ENCODE measurements around the gene SDHB. TPM values are rescaled to one million over a fixed set of nuclear protein-coding genes. Genes with fewer than 3 reads are reported as not detected.
A peak's percentile ranks its signal among the peaks of the same experiment; 100 is the strongest.

Gene SDHB
- total and polyA plus RNA-seq, 2 of the 8 experiments (the other 6 are each of a cell fraction or from before 2014, with no cell fraction given), result 84.0 to 98.7 TPM

GRCh38 chr1:16988210-16988609 is 65.6 kb downstream of the SDHB start:
- Histone ChIP-seq H3K4me2 (ENCODE audit: insufficient read depth in 1 of 2, low read depth in 2 of 2, low read length in 2 of 2) (no peak overlapping the region), H3K4me3 (ENCODE audit: extremely low read depth in 1 of 4, insufficient read depth in 2 of 4, low read depth in 3 of 4, low read length in 4 of 4) (no peak overlapping the region), H2BK20ac (ENCODE audit: low read length) (no peak overlapping the region), H3K4me1 (replicated peaks in 1 of 4; ENCODE audit: control insufficient read depth in 3 of 4, insufficient read depth in 4 of 4, low read length in 3 of 4) (peaks cover 0 to 3% (median 1%) of the 10 kb centered on the region in 4 experiments; a peak in 2 of 7 replicates), H3K23me2 (ENCODE audit: low read depth, low read length) (no peaks in the 10 kb centered on the region), H3K27me3 (replicated peaks in 1 of 4; ENCODE audit: control insufficient read depth in 3 of 4, extremely low read depth in 1 of 4, insufficient read depth in 3 of 4, low read length in 3 of 4) (no peaks in the 10 kb centered on the region), H4K8ac (ENCODE audit: extremely low read depth, insufficient read depth, low read length) (no peak overlapping the region), H2AFZ (ENCODE audit: low read length) (no peak overlapping the region), H2BK120ac (replicated peaks; ENCODE audit: low read depth, low read length) (no peak overlapping the region), H2BK5ac (ENCODE audit: low read depth, low read length) (0 out of 2 replicates have a peak overlapping the region, but pooled peaks have one; percentile 35), H3K79me1 (ENCODE audit: low read depth, low read length) (no peaks in the 10 kb centered on the region), H3K14ac (ENCODE audit: insufficient read length) (no peak overlapping the region), H3K27ac (ENCODE audit: low read depth, low read length) (no peak overlapping the region), H3K36me3 (ENCODE audit: control insufficient read depth in 2 of 4, insufficient read depth in 4 of 4, low read length in 3 of 4) (peaks cover 0 to 9% (median 4%) of the 10 kb centered on the region in 4 experiments; a peak in 3 of 8 replicates), H4K5ac (ENCODE audit: insufficient read length, low read depth, low read length) (no peak overlapping the region), H3K56ac (replicated peaks; ENCODE audit: insufficient read length, low read depth, low read length) (no peak overlapping the region), H3K9me3 (ENCODE audit: insufficient read depth in 2 of 2, low read depth in 1 of 2, low read length in 1 of 2) (no peaks in the 10 kb centered on the region), H2BK15ac (ENCODE audit: low read length) (no peak overlapping the region), H4K91ac (replicated peaks; ENCODE audit: insufficient read length, low read length) (no peak overlapping the region), H3K79me2 (ENCODE audit: control insufficient read depth in 1 of 2, insufficient read depth in 2 of 2, low read length in 2 of 2) (no peaks in the 10 kb centered on the region), H3K18ac (ENCODE audit: extremely low read depth, low read length) (no peak overlapping the region), H3K4ac (replicated peaks; ENCODE audit: insufficient read length, low read depth, low read length) (no peak overlapping the region), H2AK5ac (ENCODE audit: low read depth, low read length) (no peak overlapping the region), H2BK12ac (ENCODE audit: low read depth, low read length) (no peak overlapping the region), H3K23ac (ENCODE audit: insufficient read length) (no peak overlapping the region), H3K9ac (replicated peaks in 1 of 4; ENCODE audit: extremely low read depth in 1 of 4, low read depth in 3 of 4, low read length in 3 of 4) (no peak overlapping the region), H4K20me1 (replicated peaks in 1 of 2; ENCODE audit: control insufficient read depth in 1 of 2, insufficient read depth in 2 of 2, low read length in 2 of 2) (peaks cover 0 to 2% of the 10 kb centered on the region in 2 experiments)
- FAIRE-seq (no peak), DNase-seq (ENCODE audit: low read depth in 1 of 2, low spot score in 2 of 2) (no peak)
- TF ChIP-seq SIN3A (conservative IDR thresholded peaks at IDR 0.05 in 1 of 2, IDR thresholded peaks at IDR 0.05 in 1 of 2; ENCODE audit: low read depth in 1 of 2, low read length in 2 of 2) (no peak), ZNF274 (IDR thresholded peaks at IDR 0.05; ENCODE audit: borderline replicate concordance, extremely low read depth, low read length) (no peak), FOSL1 (IDR thresholded peaks at IDR 0.05; ENCODE audit: insufficient read depth, low read depth, low read length) (no peak), CEBPB (IDR thresholded peaks at IDR 0.05; ENCODE audit: low read depth, low read length) (no peak), SP2 (IDR thresholded peaks at IDR 0.05; ENCODE audit: low read length) (no peak), NRF1 (IDR thresholded peaks at IDR 0.05; ENCODE audit: low read depth, low read length) (no peak), KDM4A (IDR thresholded peaks at IDR 0.05; ENCODE audit: low read depth, low read length, severe bottlenecking) (no peak), MAX (IDR thresholded peaks at IDR 0.05) (no peak), CBX5 (IDR thresholded peaks at IDR 0.05; ENCODE audit: low read depth, low read length) (no peak), RBBP5 (IDR thresholded peaks at IDR 0.05; ENCODE audit: borderline replicate concordance, low read depth, low read length) (no peak), KDM1A (IDR thresholded peaks at IDR 0.05; ENCODE audit: borderline replicate concordance, low read length) (no peak), CHD1 (IDR thresholded peaks at IDR 0.05; ENCODE audit: low read depth, low read length) (no peak)
- POLR2A ChIA-PET (ENCODE audit: partially characterized antibody), result interaction anchor here (1.6 to 2.5 kb wide), 4 partner anchors 10 to 25 kb away, joined by 5 to 16 read pairs (median 11); no protein-coding TSS in a partner anchor
- 90% methylated on average over 13 of the region's 13 CpGs; no CpG with 5 or more reads in 1 of the 2 experiments for WGBS, 2 experiments (ENCODE audit: extremely low coverage in 1 of 2, insufficient coverage in 1 of 2, insufficient read length in 1 of 2, insufficient replicate concordance in 2 of 2, low coverage in 1 of 2, low lambda C conversion rate in 2 of 2, missing lambda C conversion rate in 1 of 2)
- CTCF ChIA-PET (ENCODE audit: partially characterized antibody), result interaction anchor here (0.8 to 14.2 kb wide), 16 partner anchors 9 to 292 kb away, joined by 3 to 267 read pairs (median 18); no protein-coding TSS in a partner anchor
